Colonic mucosa (tissue), 4 donors: ENCODE measurements around the gene PLEKHM1. TPM values are rescaled to one million over a fixed set of nuclear protein-coding genes. Genes with fewer than 3 reads are reported as not detected.

Source experiments
- DNase-seq: peaks from one replicate; pipeline ENCODE4 v3.0.0-alpha.2; 2020
- H3K27ac ChIP-seq: fragments of 200-600 bp; one replicate; pipeline ENCODE4 v1.8.0; 2021
- H3K27me3 ChIP-seq: fragments of 200-600 bp; one replicate; pipeline ENCODE4 v1.8.0; 2021
- H3K36me3 ChIP-seq: fragments of 200-600 bp; one replicate; pipeline ENCODE4 v1.8.0; 2021
- H3K4me1 ChIP-seq: fragments of 200-600 bp; one replicate; pipeline ENCODE4 v1.8.0; 2021; ENCODE audit warnings: mild to moderate bottlenecking
- H3K4me3 ChIP-seq: fragments of 200-600 bp; one replicate; pipeline ENCODE4 v1.8.0; 2021
- H3K9ac ChIP-seq, 2 donors: one replicate each; pipeline ENCODE4 v1.7.0; 2013; ENCODE audit warnings: control low read depth in 2 of 2, low read depth in 2 of 2, low read length in 2 of 2
- H3K9me3 ChIP-seq: fragments of 200-600 bp; one replicate; pipeline ENCODE4 v1.8.0; 2021
- intact Hi-C: fragments of 100-400 bp; cut with DNase I; formaldehyde crosslinking; loops from one replicate; pipeline ENCODE4 v1.14.1; 2022
- total RNA-seq, 2 donors: library from RNA; stranded (reverse); fragmentation: NEBNext Ultra II Directional in 1 of 2; extraction: Animal tissue kit (Norgen Biotek cat#: 25700) in 1 of 2; gene quantifications; one replicate each; pipeline ENCODE4 v1.2.1, GENCODE V29; 2021
- TF ChIP-seq, protein P1 (sequence below): fragments of 200-600 bp; IDR thresholded peaks from one replicate; pipeline ENCODE4 v1.8.0; 2022; ENCODE audit warnings: antibody characterized with exemption, mild to moderate bottlenecking
- donor health status: healthy.
- donor health status: DM: no; HTN: no; CAD: no.
- donor health status: DM: no; HTN: no; CAD: no.

The PLEKHM1 gene
- total RNA-seq, 2 donors from 2014 or later, result 50.7 to 61.3 TPM

DNA sequence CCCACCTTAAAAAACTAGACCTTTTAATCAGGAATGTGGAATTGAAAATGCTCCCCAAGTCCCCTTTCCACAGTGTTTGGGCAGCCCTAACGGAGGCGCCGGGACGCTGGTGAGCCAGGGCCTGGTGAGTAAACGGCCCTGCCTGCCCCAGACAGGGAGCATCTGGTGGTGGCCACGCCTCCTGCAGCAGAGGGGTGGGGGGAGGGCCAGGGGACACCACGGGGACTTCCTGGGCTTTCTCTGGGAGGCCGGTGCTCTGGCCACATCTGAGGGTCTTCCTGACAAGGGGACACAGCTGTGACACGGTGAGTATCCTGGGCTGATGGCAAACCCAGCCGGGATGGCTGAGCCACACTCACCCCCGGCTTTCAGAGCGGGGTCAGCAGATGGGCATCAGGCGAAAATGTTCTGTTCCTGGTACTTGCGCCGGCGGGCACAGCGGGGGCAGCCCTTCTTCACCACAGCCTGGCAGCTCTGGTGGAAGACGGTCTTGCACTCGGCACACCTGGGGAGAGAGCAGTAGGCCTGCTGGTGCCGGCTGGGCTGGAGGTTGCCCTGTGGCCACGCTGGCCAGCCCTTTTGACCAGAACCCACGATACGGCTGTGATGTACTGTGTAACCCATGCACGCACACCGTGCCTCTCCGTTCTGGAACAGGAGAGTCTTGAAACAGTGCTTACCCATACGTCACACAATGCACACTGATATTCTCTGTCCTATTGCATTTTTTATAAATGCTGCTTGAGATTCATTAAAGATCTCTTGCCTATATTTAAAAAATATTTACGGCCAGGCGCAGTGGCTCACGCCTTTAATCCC, 52.8 kb downstream of the PLEKHM1 start:
- DNase-seq, result no peak
- no peaks in the 10 kb centered on the region for H3K36me3 ChIP-seq
- no peak overlapping the region for H3K9ac ChIP-seq
- H3K27ac ChIP-seq, result no peak overlapping the region
- intact Hi-C loops, result no loop called here
- H3K27me3 ChIP-seq, result no peaks in the 10 kb centered on the region
- TF ChIP-seq, protein P1, sequence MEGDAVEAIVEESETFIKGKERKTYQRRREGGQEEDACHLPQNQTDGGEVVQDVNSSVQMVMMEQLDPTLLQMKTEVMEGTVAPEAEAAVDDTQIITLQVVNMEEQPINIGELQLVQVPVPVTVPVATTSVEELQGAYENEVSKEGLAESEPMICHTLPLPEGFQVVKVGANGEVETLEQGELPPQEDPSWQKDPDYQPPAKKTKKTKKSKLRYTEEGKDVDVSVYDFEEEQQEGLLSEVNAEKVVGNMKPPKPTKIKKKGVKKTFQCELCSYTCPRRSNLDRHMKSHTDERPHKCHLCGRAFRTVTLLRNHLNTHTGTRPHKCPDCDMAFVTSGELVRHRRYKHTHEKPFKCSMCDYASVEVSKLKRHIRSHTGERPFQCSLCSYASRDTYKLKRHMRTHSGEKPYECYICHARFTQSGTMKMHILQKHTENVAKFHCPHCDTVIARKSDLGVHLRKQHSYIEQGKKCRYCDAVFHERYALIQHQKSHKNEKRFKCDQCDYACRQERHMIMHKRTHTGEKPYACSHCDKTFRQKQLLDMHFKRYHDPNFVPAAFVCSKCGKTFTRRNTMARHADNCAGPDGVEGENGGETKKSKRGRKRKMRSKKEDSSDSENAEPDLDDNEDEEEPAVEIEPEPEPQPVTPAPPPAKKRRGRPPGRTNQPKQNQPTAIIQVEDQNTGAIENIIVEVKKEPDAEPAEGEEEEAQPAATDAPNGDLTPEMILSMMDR, result no peak
- H3K4me3 ChIP-seq, result no peak overlapping the region
- H3K9me3 ChIP-seq, result no peaks in the 10 kb centered on the region
- peaks cover 4% of the 10 kb centered on the region for H3K4me1 ChIP-seq

DNA sequence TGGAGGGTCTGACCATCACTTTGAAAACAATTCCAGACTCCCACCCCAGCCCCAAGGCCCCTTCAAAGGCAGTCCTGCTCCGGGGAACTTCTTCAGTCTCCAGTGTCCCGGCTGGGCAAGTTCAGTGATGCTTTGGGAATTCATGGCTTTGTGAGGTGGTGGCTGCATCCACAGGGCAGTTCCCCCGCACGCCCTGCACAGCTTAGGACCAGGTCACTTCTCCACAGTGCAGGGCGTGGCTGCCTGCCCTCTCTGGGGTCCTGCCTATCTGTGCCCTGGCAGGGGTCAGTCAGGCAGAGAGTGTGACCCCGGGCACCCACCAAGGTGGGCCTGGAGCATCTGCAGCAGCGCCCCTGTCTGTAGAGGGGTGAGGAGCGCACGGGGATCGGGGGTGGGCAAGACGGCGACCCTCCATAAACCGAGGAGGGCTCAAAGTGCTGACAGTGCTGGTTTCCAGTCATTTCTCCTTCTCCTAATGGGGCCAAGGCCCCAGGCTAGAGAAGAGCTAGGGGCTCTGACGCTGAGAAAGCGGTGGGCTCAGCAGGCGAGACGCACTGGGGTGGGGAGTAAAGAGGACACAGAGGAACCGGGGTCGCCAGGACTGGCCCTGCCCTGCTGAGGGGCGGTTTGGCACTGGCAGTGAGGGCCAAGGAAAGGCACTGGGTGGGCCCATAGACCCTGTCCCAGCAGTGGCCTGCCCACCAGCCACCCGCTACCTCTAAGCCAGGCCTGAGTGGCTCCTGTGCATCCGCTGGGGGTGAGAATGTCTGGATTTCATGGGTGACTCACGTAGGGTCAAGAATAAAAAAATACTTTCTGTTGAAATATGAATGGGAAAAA, 53.7 kb downstream of the PLEKHM1 start:
- Histone ChIP-seq H3K9ac (no peak overlapping the region), H3K4me3 (no peak overlapping the region), H3K36me3 (no peaks in the 10 kb centered on the region), H3K27ac (no peak overlapping the region), H3K4me1 (peaks cover 4% of the 10 kb centered on the region), H3K9me3 (no peaks in the 10 kb centered on the region), H3K27me3 (no peaks in the 10 kb centered on the region)
- intact Hi-C loops, result no loop called here
- DNase-seq, result no peak
- TF ChIP-seq, protein P1, result no peak

DNA sequence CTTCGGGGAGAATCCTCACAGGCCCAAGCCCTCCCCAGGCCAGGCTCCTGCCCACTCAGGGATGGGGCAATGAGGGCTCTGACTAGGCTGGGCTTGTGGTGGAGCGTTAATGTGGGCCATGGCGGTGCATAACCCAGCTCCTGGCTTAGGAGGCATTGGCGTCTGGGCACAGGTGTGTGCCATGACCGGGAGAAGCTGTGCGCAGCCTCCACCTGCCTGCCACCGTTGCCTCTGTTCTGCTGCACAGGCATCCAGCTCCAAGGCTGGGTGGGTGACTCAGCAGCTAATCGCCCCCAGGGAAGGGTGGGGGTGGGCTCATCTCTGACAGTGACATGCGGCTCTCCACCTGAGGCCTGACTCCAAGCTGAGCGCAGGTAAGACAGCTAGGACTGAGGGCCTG, 54.4 kb downstream of the PLEKHM1 start:
- no peak overlapping the region for H3K4me3 ChIP-seq
- TF ChIP-seq, protein P1, result no peak
- H3K27ac ChIP-seq, result no peak overlapping the region
- intact Hi-C loops, result no loop called here
- no peak for DNase-seq
- no peaks in the 10 kb centered on the region for H3K9me3 ChIP-seq
- H3K36me3 ChIP-seq, result no peaks in the 10 kb centered on the region
- no peaks in the 10 kb centered on the region for H3K27me3 ChIP-seq
- H3K9ac ChIP-seq, result no peak overlapping the region
- H3K4me1 ChIP-seq, result peaks cover 4% of the 10 kb centered on the region

DNA sequence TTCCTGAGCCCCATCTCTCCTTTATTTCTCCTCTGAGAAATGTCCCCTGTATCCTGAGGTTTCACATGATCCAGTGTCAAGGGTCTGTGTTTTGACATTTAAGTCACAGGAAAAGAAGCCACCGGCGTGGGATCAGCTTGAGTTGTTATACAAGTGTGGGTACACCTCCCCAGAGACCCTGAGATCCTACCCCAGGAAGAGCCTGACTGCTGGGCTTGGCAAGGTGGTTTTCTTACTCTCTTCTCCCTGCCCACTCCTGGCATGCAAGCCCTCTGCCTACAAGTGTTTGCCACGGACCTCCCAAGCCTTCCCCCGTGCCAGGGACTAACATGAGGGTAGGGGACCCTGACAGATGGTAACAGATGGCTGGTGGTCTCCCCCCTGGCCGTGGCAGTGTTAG, 55.0 kb downstream of the PLEKHM1 start:
- intact Hi-C loops, result no loop called here
- DNase-seq, result no peak
- Histone ChIP-seq H3K4me3 (no peak overlapping the region), H3K27ac (no peak overlapping the region), H3K9ac (no peak overlapping the region), H3K9me3 (no peaks in the 10 kb centered on the region), H3K36me3 (no peaks in the 10 kb centered on the region), H3K27me3 (no peaks in the 10 kb centered on the region), H3K4me1 (peaks cover 4% of the 10 kb centered on the region)
- TF ChIP-seq, protein P1, result no peak

DNA sequence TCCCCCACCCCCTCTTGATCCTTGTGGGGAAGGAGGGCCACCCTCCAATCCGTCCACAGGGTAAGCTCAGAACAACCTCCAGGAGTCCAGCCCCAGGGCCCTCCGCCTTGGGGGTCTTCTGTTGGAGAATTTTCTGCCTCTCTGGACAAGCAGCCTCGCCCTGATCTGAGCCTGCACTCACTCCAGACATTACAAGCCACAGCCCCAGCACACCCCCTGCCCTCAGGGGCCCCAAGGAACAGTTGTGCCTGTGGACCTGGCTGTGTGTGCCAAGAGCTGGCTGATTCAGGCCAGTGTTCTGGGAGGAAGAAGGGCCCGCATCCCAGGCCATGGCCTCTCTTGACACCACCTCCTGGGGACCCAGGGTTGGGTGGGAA, 57.4 kb downstream of the PLEKHM1 start:
- Histone ChIP-seq H3K4me3 (peak overlapping the region; percentile 65), H3K4me1 (peaks cover 4% of the 10 kb centered on the region)
- DNase-seq, result no peak

More for the DNA sequence above, 57.4 kb downstream of the PLEKHM1 start:
- Histone ChIP-seq H3K27me3 (no peaks in the 10 kb centered on the region), H3K36me3 (no peaks in the 10 kb centered on the region), H3K9ac (peak overlapping the region; percentile 54 to 84), H3K27ac (peak overlapping the region; percentile 89), H3K9me3 (no peaks in the 10 kb centered on the region)
- intact Hi-C loops, result no loop called here
- TF ChIP-seq, protein P1, result no peak
